Glutamatergic neuron (in vitro differentiated cells): ENCODE data around the gene SLC6A3. TPM values are rescaled to one million over a fixed set of nuclear protein-coding genes. Genes with fewer than 3 reads are reported as not detected.

ENCODE experiments used
- DNase-seq: peaks from one replicate; pipeline ENCODE4 v3.0.0; 2022
- H3K27ac Mint-ChIP-seq: one replicate; pipeline ENCODE4 v1.8.0; 2020; ENCODE audit warnings: mild to moderate bottlenecking, mixed read lengths, inconsistent platforms; ENCODE audit not compliant: unreplicated experiment
- H3K27me3 Mint-ChIP-seq: one replicate; pipeline ENCODE4 v1.8.0; 2020; ENCODE audit warnings: mild to moderate bottlenecking, moderate library complexity, mixed read lengths, inconsistent platforms; ENCODE audit not compliant: unreplicated experiment
- H3K36me3 Mint-ChIP-seq: one replicate; pipeline ENCODE4 v1.8.0; 2020; ENCODE audit warnings: mild to moderate bottlenecking, mixed read lengths, inconsistent platforms; ENCODE audit not compliant: unreplicated experiment
- H3K4me1 Mint-ChIP-seq: one replicate; pipeline ENCODE4 v1.8.0; 2020; ENCODE audit warnings: mild to moderate bottlenecking, low read depth, mixed read lengths, inconsistent platforms; ENCODE audit not compliant: unreplicated experiment
- H3K4me3 Mint-ChIP-seq: one replicate; pipeline ENCODE4 v1.8.0; 2020; ENCODE audit warnings: mild to moderate bottlenecking, mixed read lengths, inconsistent platforms; ENCODE audit not compliant: unreplicated experiment
- H3K9me3 Mint-ChIP-seq: one replicate; pipeline ENCODE4 v1.8.0; 2020; ENCODE audit warnings: mild to moderate bottlenecking, moderate library complexity, mixed read lengths, inconsistent platforms; ENCODE audit not compliant: unreplicated experiment
- CTCF ChIP-seq: fragments of 200-600 bp; sonication (generic); IDR thresholded peaks from one replicate; pipeline ENCODE4 v1.5.0; 2021; ENCODE audit not compliant: partially characterized antibody, unreplicated experiment
- total RNA-seq: library from RNA; stranded (reverse); fragmentation: NEBNext Ultra II Directional; extraction: Animal tissue kit (Norgen Biotek cat#: 25700); gene quantifications from one replicate; pipeline ENCODE4 v1.2.1, GENCODE V29; 2021; ENCODE audit not compliant: unreplicated experiment

SLC6A3 gene
- total RNA-seq, 1 donor from 2014 or later, result 22.4 TPM

GRCh38 chr5:1380011-1380817, 65.0 kb downstream of the SLC6A3 start:
- Mint-ChIP-seq H3K36me3 (peaks cover 14% of the 10 kb centered on the region), H3K9me3 (peaks cover 14% of the 10 kb centered on the region), H3K27ac (no peak overlapping the region), H3K4me1 (peaks cover 4% of the 10 kb centered on the region), H3K27me3 (peaks cover 10% of the 10 kb centered on the region), H3K4me3 (no peak overlapping the region)
- peak; percentile 71 for TF ChIP-seq CTCF
- DNase-seq, result peak; percentile 59

GRCh38 chr5:1378866-1379659, 66.2 kb downstream of the SLC6A3 start:
- H3K36me3 Mint-ChIP-seq, result peaks cover 14% of the 10 kb centered on the region
- peaks cover 3% of the 10 kb centered on the region for H3K4me1 Mint-ChIP-seq
- no peak overlapping the region for H3K4me3 Mint-ChIP-seq
- DNase-seq, result no peak
- peaks cover 6% of the 10 kb centered on the region for H3K27me3 Mint-ChIP-seq
- H3K9me3 Mint-ChIP-seq, result peaks cover 12% of the 10 kb centered on the region
- no peak for TF ChIP-seq CTCF
- no peak overlapping the region for H3K27ac Mint-ChIP-seq

- Mint-ChIP-seq H3K9me3 (peaks cover 12% of the 10 kb centered on the region), H3K36me3 (peaks cover 14% of the 10 kb centered on the region), H3K27ac (no peak overlapping the region), H3K4me1 (peaks cover 3% of the 10 kb centered on the region), H3K27me3 (peaks cover 6% of the 10 kb centered on the region), H3K4me3 (no peak overlapping the region)
- TF ChIP-seq CTCF, result no peak
- DNase-seq, result no peak
These were observed 67.1 kb downstream of the SLC6A3 start for GRCh38 chr5:1378096-1378495.

- Mint-ChIP-seq H3K36me3 (peaks cover 14% of the 10 kb centered on the region), H3K9me3 (peaks cover 12% of the 10 kb centered on the region), H3K27ac (no peak overlapping the region), H3K27me3 (peaks cover 6% of the 10 kb centered on the region), H3K4me3 (no peak overlapping the region), H3K4me1 (peaks cover 3% of the 10 kb centered on the region)
- no peak for DNase-seq
- no peak for TF ChIP-seq CTCF
These were observed 68.3 kb downstream of the SLC6A3 start for GRCh38 chr5:1376981-1377380.
